OCI-LY1 (cell line): ENCODE results near the gene CHD1.

Experiments used
- H2AFZ ChIP-seq: fragments of 200-600 bp; sonication (generic), shearing (Covaris generic); 2 replicates; pipeline ENCODE4 v1.6.0; 2014; ENCODE audit warnings: antibody characterized with exemption, mild to moderate bottlenecking, low read length
- H3F3A ChIP-seq: fragments of 200-600 bp; sonication (generic), shearing (Covaris generic); 2 replicates; pipeline ENCODE4 v1.6.0; 2014; ENCODE audit warnings: mild to moderate bottlenecking, antibody characterized with exemption, low read length, moderate library complexity; ENCODE audit not compliant: insufficient read depth
- H3K27ac ChIP-seq: fragments of 200-600 bp; sonication (generic); 2 replicates; pipeline ENCODE4 v1.5.1; 2014; ENCODE audit warnings: low read length, mixed run types, mild to moderate bottlenecking, low read depth; ENCODE audit not compliant: poor library complexity, severe bottlenecking
- H3K27me3 ChIP-seq: fragments of 200-600 bp; sonication (generic); 2 replicates; pipeline ENCODE4 v1.6.0; 2014; ENCODE audit warnings: antibody characterized with exemption, mild to moderate bottlenecking, low read length, moderate library complexity; ENCODE audit not compliant: insufficient read depth
- H3K36me3 ChIP-seq: fragments of 200-600 bp; sonication (generic); 2 replicates; pipeline ENCODE4 v1.6.1; 2014; ENCODE audit warnings: mild to moderate bottlenecking, antibody characterized with exemption, low read length, moderate library complexity, mixed read lengths; ENCODE audit not compliant: insufficient read depth
- H3K4me1 ChIP-seq: fragments of 200-600 bp; sonication (generic); 2 replicates; pipeline ENCODE4 v1.5.1; 2014; ENCODE audit warnings: mild to moderate bottlenecking, low read length, moderate library complexity; ENCODE audit not compliant: insufficient read depth, severe bottlenecking
- H3K4me2 ChIP-seq: fragments of 200-600 bp; sonication (generic), shearing (Covaris generic); 2 replicates; pipeline ENCODE4 v1.6.1; 2014; ENCODE audit warnings: low read length
- H3K4me3 ChIP-seq: fragments of 200-600 bp; sonication (generic); 2 replicates; pipeline ENCODE4 v1.5.1; 2014; ENCODE audit warnings: low read length, low read depth, mild to moderate bottlenecking, mixed read lengths; ENCODE audit not compliant: poor library complexity, severe bottlenecking
- H3K79me2 ChIP-seq: fragments of 200-600 bp; shearing (Covaris generic); 2 replicates; pipeline ENCODE4 v1.6.1; 2016; ENCODE audit warnings: mixed run types, low read length, mixed read lengths; ENCODE audit not compliant: insufficient read depth
- H3K9ac ChIP-seq: fragments of 200-600 bp; sonication (generic), shearing (Covaris generic); 2 replicates; pipeline ENCODE4 v1.6.1; 2014; ENCODE audit warnings: mild to moderate bottlenecking, low read length, mixed read lengths
- H3K9me2 ChIP-seq: fragments of 200-600 bp; sonication (generic), shearing (Covaris generic); 2 replicates; pipeline ENCODE4 v1.6.1; 2014; ENCODE audit warnings: low read depth, mild to moderate bottlenecking, low read length, mixed read lengths
- H3K9me3 ChIP-seq: fragments of 200-600 bp; shearing (Covaris generic); 2 replicates; pipeline ENCODE4 v1.6.1; 2014; ENCODE audit warnings: low read length, mixed read lengths
- H4K20me1 ChIP-seq: fragments of 200-600 bp; sonication (generic), shearing (Covaris generic); 2 replicates; pipeline ENCODE4 v1.6.0; 2016; ENCODE audit warnings: mild to moderate bottlenecking, low read length; ENCODE audit not compliant: insufficient read depth
- CTCF ChIP-seq: fragments of 200-600 bp; sonication (generic), shearing (Covaris generic); IDR thresholded peaks from 2 replicates; pipeline ENCODE4 v1.5.1; 2017; ENCODE audit warnings: mild to moderate bottlenecking, antibody characterized with exemption, low read length, moderate library complexity, mixed read lengths
- EZH2 ChIP-seq: fragments of 200-600 bp; sonication (generic), shearing (Covaris generic); IDR thresholded peaks from 2 replicates; pipeline ENCODE4 v1.8.0; 2017; ENCODE audit warnings: borderline replicate concordance, mixed run types, mild to moderate bottlenecking, antibody characterized with exemption, low read length, moderate library complexity, mixed read lengths

CHD1 gene

GRCh38 chr5:98907951-98908350 lies 20.9 kb downstream of the CHD1 start:
- Histone ChIP-seq H3K9me3 (no peaks in the 10 kb centered on the region), H3F3A (0 out of 2 replicates have a peak, but pooled peaks cover 3% of the 10 kb centered on the region), H3K79me2 (peaks cover 20% of the 10 kb centered on the region), H3K36me3 (peaks cover 30% of the 10 kb centered on the region), H3K27ac (no peak overlapping the region), H3K4me1 (no peaks in the 10 kb centered on the region), H3K27me3 (no peaks in the 10 kb centered on the region), H3K9ac (no peak overlapping the region), H4K20me1 (no peaks in the 10 kb centered on the region), H2AFZ (no peak overlapping the region), H3K9me2 (no peaks in the 10 kb centered on the region), H3K4me3 (no peak overlapping the region), H3K4me2 (no peak overlapping the region)
- no peak for TF ChIP-seq EZH2
- no peak for TF ChIP-seq CTCF

GRCh38 chr5:98906756-98907355 lies 22.0 kb downstream of the CHD1 start:
- H3K9me3 ChIP-seq: no peaks in the 10 kb centered on the region
- TF ChIP-seq CTCF (no peak), EZH2 (no peak)
- no peak overlapping the region for H3K9ac ChIP-seq
- H3K27me3 ChIP-seq: no peaks in the 10 kb centered on the region
- no peaks in the 10 kb centered on the region for H3K9me2 ChIP-seq
- H3F3A ChIP-seq: 0 out of 2 replicates have a peak, but pooled peaks cover 3% of the 10 kb centered on the region
- H3K4me2 ChIP-seq: no peak overlapping the region
- H3K27ac ChIP-seq: no peak overlapping the region
- peaks cover 16% of the 10 kb centered on the region for H3K79me2 ChIP-seq
- peaks cover 41% of the 10 kb centered on the region for H3K36me3 ChIP-seq
- H2AFZ ChIP-seq: no peak overlapping the region
- no peak overlapping the region for H3K4me3 ChIP-seq
- H4K20me1 ChIP-seq: no peaks in the 10 kb centered on the region
- no peaks in the 10 kb centered on the region for H3K4me1 ChIP-seq

GRCh38 chr5:98905857-98906688 lies 22.7 kb downstream of the CHD1 start:
- no peak overlapping the region for H3K4me2 ChIP-seq
- H3K9ac ChIP-seq: no peak overlapping the region
- H3K4me1 ChIP-seq: no peaks in the 10 kb centered on the region
- H3K36me3 ChIP-seq: peaks cover 41% of the 10 kb centered on the region
- H3K79me2 ChIP-seq: peaks cover 9% of the 10 kb centered on the region
- H3F3A ChIP-seq: 0 out of 2 replicates have a peak, but pooled peaks cover 3% of the 10 kb centered on the region
- no peak overlapping the region for H3K27ac ChIP-seq
- no peaks in the 10 kb centered on the region for H3K9me3 ChIP-seq
- no peaks in the 10 kb centered on the region for H3K27me3 ChIP-seq
- H4K20me1 ChIP-seq: no peaks in the 10 kb centered on the region
- no peak overlapping the region for H3K4me3 ChIP-seq
- H2AFZ ChIP-seq: no peak overlapping the region
- TF ChIP-seq CTCF (peak; percentile 70), EZH2 (no peak)
- H3K9me2 ChIP-seq: no peaks in the 10 kb centered on the region
